ENCODE results near the gene CYB561D2.

DNA sequence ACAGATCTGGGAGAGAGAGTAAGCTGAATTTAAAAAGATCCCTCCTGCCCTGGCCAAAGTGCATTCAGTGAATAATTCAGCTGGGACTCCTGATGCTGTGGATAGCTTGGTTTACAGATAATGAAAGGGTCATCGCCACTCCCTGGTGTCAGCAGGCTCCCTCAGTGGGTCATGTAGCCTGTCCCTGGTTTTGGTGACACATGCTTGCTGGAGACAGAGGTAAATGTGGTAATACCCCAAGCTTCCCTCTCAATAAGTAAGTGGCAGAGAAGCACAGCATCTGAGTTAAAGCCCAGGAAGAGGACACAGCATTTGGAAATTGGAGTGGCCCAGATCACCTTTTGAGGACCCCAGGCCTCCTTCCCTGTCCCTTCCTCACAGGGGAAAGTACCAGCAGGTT is 6.8 kb downstream of the CYB561D2 start:
- TF ChIP-seq, protein P1, sequence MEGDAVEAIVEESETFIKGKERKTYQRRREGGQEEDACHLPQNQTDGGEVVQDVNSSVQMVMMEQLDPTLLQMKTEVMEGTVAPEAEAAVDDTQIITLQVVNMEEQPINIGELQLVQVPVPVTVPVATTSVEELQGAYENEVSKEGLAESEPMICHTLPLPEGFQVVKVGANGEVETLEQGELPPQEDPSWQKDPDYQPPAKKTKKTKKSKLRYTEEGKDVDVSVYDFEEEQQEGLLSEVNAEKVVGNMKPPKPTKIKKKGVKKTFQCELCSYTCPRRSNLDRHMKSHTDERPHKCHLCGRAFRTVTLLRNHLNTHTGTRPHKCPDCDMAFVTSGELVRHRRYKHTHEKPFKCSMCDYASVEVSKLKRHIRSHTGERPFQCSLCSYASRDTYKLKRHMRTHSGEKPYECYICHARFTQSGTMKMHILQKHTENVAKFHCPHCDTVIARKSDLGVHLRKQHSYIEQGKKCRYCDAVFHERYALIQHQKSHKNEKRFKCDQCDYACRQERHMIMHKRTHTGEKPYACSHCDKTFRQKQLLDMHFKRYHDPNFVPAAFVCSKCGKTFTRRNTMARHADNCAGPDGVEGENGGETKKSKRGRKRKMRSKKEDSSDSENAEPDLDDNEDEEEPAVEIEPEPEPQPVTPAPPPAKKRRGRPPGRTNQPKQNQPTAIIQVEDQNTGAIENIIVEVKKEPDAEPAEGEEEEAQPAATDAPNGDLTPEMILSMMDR (IDR thresholded peaks at IDR 0.05), result no peak
- TF ChIP-seq POLR2A (IDR thresholded peaks at IDR 0.05), result no peak
